Breast epithelium (tissue), 3 donors: ENCODE data around the gene ADAMTS3.

Experiments used
- POLR2A ChIP-seq: fragments of 450-650 bp; IDR thresholded peaks from one replicate; pipeline ENCODE4 v1.6.1; 2016; ENCODE audit warnings: antibody characterized with exemption, mild to moderate bottlenecking, moderate library complexity
- TF ChIP-seq, protein P1 (sequence below), 3 donors: fragments of 450-650 bp; IDR thresholded peaks; one replicate each; pipeline ENCODE4 v1.5.1; 2016 to 2017; ENCODE audit warnings: antibody characterized with exemption in 3 of 3, mild to moderate bottlenecking in 3 of 3, moderate library complexity in 3 of 3

DNA sequence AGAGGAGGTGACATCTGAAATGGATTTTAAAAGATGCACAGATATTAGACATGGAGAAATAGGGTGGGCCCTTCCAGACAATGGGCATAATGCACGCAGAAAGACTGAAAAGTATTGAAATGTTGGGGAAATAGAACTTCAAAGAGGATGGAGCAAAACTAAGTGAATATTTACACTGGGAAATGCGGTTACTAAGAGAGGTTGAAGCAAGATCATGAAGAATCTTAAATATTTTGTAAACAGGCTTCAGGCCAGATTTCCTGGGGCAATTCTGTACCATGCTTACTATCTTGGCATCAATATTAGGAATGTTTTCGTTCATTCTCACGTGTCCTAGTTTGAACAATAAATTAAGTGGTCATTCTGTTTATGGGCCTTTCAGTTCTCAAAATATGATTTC, 216.3 kb downstream of the ADAMTS3 start:
- TF ChIP-seq, protein P1, sequence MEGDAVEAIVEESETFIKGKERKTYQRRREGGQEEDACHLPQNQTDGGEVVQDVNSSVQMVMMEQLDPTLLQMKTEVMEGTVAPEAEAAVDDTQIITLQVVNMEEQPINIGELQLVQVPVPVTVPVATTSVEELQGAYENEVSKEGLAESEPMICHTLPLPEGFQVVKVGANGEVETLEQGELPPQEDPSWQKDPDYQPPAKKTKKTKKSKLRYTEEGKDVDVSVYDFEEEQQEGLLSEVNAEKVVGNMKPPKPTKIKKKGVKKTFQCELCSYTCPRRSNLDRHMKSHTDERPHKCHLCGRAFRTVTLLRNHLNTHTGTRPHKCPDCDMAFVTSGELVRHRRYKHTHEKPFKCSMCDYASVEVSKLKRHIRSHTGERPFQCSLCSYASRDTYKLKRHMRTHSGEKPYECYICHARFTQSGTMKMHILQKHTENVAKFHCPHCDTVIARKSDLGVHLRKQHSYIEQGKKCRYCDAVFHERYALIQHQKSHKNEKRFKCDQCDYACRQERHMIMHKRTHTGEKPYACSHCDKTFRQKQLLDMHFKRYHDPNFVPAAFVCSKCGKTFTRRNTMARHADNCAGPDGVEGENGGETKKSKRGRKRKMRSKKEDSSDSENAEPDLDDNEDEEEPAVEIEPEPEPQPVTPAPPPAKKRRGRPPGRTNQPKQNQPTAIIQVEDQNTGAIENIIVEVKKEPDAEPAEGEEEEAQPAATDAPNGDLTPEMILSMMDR (IDR thresholded peaks at IDR 0.05): no peak
- TF ChIP-seq POLR2A: no peak
